Subcutaneous adipose tissue (tissue), 4 donors: ENCODE data around the gene RB1. TPM values are rescaled to one million over a fixed set of nuclear protein-coding genes. Genes with fewer than 3 reads are reported as not detected.

Experiments used
- total RNA-seq, 4 donors: library from RNA; depleted of rRNA; stranded (reverse); fragments of >200 nt; gene quantifications; one replicate each; pipeline ENCODE4 v1.1.0, GENCODE V29; 2016
- TF ChIP-seq, protein P1 (sequence below): fragments of 450-650 bp; IDR thresholded peaks from one replicate; pipeline ENCODE4 v1.5.1; 2016; ENCODE audit warnings: low read depth, mild to moderate bottlenecking, control low read depth, antibody characterized with exemption, moderate library complexity

RB1 gene
- total RNA-seq, 4 donors from 2014 or later, result 35.0 to 85.6 (median 45.6) TPM

GRCh38 chr13:48475230-48475629, 171.7 kb downstream of the RB1 start:
- TF ChIP-seq, protein P1, sequence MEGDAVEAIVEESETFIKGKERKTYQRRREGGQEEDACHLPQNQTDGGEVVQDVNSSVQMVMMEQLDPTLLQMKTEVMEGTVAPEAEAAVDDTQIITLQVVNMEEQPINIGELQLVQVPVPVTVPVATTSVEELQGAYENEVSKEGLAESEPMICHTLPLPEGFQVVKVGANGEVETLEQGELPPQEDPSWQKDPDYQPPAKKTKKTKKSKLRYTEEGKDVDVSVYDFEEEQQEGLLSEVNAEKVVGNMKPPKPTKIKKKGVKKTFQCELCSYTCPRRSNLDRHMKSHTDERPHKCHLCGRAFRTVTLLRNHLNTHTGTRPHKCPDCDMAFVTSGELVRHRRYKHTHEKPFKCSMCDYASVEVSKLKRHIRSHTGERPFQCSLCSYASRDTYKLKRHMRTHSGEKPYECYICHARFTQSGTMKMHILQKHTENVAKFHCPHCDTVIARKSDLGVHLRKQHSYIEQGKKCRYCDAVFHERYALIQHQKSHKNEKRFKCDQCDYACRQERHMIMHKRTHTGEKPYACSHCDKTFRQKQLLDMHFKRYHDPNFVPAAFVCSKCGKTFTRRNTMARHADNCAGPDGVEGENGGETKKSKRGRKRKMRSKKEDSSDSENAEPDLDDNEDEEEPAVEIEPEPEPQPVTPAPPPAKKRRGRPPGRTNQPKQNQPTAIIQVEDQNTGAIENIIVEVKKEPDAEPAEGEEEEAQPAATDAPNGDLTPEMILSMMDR, result no peak

- TF ChIP-seq, protein P1, result no peak
These were observed 172.7 kb downstream of the RB1 start for GRCh38 chr13:48476215-48476614.

DNA sequence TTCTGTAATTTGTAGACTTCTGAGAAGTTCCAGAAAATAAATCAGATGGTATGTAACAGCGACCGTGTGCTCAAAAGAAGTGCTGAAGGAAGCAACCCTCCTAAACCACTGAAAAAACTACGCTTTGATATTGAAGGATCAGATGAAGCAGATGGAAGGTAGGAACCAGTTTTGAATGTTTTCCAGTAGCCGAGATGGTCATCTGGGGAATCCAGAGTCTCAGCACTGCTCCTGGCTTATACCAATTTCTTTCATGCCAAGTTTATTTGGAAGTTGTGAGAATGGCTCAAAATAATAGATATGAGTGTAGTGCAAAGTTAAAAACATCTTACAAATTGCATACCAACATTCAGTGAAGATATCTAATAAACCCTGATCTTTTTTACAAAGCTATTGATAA, 173.1 kb downstream of the RB1 start:
- TF ChIP-seq, protein P1, result no peak

GRCh38 chr13:48477191-48477855, 173.8 kb downstream of the RB1 start:
- TF ChIP-seq, protein P1, result no peak

DNA sequence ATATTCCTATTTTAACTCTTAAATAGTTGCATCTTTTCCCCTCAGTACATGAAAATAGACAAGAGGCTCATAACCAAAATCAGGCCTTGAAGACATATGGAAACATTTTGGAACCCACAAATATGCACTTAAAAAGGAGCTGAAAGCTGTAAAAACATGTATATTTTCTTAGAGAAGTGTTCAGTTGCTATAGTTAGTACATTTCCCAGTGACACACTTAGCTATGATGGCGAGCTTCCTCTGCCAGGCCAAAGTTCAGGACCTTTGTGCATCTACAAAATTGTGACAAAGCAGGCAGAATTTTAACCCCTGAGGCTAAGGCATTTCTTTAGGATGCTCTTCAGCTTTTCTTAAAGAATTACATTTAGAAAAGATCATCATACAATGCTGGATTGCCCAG, 174.8 kb downstream of the RB1 start:
- TF ChIP-seq, protein P1, result no peak

GRCh38 chr13:48483575-48483974, 180.0 kb downstream of the RB1 start:
- TF ChIP-seq, protein P1, result no peak

DNA sequence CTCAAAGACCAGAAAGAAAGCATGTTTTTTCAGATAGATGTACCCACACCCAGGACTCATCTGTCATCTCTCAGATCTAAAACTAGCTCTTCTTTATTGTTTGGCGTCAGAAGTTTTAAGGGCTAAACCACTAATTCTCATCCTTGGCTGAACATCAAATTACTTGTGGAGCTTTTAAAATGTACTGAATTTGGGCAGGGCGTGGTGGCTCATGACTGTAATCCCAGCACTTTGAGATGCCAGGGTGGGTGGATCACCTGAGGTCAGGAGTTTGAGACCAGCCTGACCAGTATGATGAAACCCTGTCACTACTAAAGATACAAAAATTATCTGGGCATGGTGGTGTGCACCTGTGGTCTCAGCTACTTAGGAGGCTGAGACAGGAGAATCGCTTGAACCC, 181.9 kb downstream of the RB1 start:
- TF ChIP-seq, protein P1, result no peak
